Natural killer cell (primary cell): ENCODE results near the gene TSR1. TPM values are rescaled to one million over a fixed set of nuclear protein-coding genes. Genes with fewer than 3 reads are reported as not detected.

Experiments
- ATAC-seq, 3 donors: fragments of 150-1000 bp in 2 of 3; fragments of 200-7000 bp in 1 of 3; cut with Tn5 transposase; 1 replicate in 1 of 3; 2 replicates in 2 of 3; pipeline ENCODE4 v1.10.0; 2021; ENCODE audit warnings: mild to moderate bottlenecking in 2 of 3, moderate library complexity in 2 of 3
- DNase-seq, 2 donors: peaks; one replicate each; pipeline versions ENCODE4 v3.0.0 to v3.0.0-alpha.2; 2013 to 2021; ENCODE audit warnings: mixed read lengths in 1 of 2
- H3K27ac ChIP-seq: one replicate; pipeline ENCODE4 v1.5.1; 2013; ENCODE audit warnings: mild to moderate bottlenecking, low read length
- H3K27me3 ChIP-seq: one replicate; pipeline ENCODE4 v1.6.1; 2013; ENCODE audit warnings: low read length; ENCODE audit not compliant: control insufficient read depth, insufficient read depth
- H3K36me3 ChIP-seq: one replicate; pipeline ENCODE4 v1.6.1; 2013; ENCODE audit warnings: low read length; ENCODE audit not compliant: control insufficient read depth, insufficient read depth
- H3K4me1 ChIP-seq: one replicate; pipeline ENCODE4 v1.6.1; 2013; ENCODE audit warnings: low read length; ENCODE audit not compliant: control insufficient read depth, insufficient read depth
- H3K4me3 ChIP-seq: one replicate; pipeline ENCODE4 v1.5.1; 2013; ENCODE audit warnings: low read length
- H3K9me3 ChIP-seq: one replicate; pipeline ENCODE4 v1.6.1; 2013; ENCODE audit warnings: low read length; ENCODE audit not compliant: control insufficient read depth, insufficient read depth
- H3K27ac Mint-ChIP-seq, 2 donors: one replicate each; pipeline ENCODE4 v1.8.0; 2022; ENCODE audit warnings: mild to moderate bottlenecking in 2 of 2, mixed read lengths in 2 of 2, moderate library complexity in 1 of 2
- H3K27me3 Mint-ChIP-seq, 2 donors: one replicate each; pipeline ENCODE4 v1.8.0; 2022; ENCODE audit warnings: low read depth in 2 of 2, mixed read lengths in 2 of 2
- H3K36me3 Mint-ChIP-seq: one replicate; pipeline ENCODE4 v1.8.0; 2022; ENCODE audit warnings: mixed read lengths
- H3K4me1 Mint-ChIP-seq, 2 donors: one replicate each; pipeline ENCODE4 v1.8.0; 2022; ENCODE audit warnings: mixed read lengths in 2 of 2
- H3K4me3 Mint-ChIP-seq: one replicate; pipeline ENCODE4 v1.8.0; 2022; ENCODE audit warnings: mild to moderate bottlenecking, moderate library complexity, mixed read lengths
- H3K9me3 Mint-ChIP-seq, 2 donors: one replicate each; pipeline ENCODE4 v1.8.0; 2022; ENCODE audit warnings: mixed read lengths in 2 of 2
- WGBS: methylation state at CpG from one replicate; pipeline ENCODE4 v1.1.7; 2013; ENCODE audit warnings: missing lambda C conversion rate; ENCODE audit not compliant: insufficient coverage; 5-methylcytosine and 5-hydroxymethylcytosine counted together
- intact Hi-C: fragments of 100-400 bp; cut with micrococcal nuclease; formaldehyde crosslinking; loops from one replicate; pipeline ENCODE4 v1.14.2; 2022
- total RNA-seq, 4 donors: library from RNA; stranded (reverse); fragments of 120-200 nt in 1 of 4; gene quantifications; one replicate each; pipeline versions ENCODE4 v1.2.3 to v1.2.4, GENCODE V29; 2013 to 2022
- TF ChIP-seq, protein P1 (sequence below): fragments of 200-600 bp; IDR thresholded peaks from one replicate; pipeline ENCODE4 v1.8.0; 2022; ENCODE audit warnings: antibody characterized with exemption

TSR1 gene
- total RNA-seq, 3 donors from 2014 or later (not counting 1 experiment from before 2014, with no cell fraction given): 19.7 to 30.7 (median 29.0) TPM

DNA sequence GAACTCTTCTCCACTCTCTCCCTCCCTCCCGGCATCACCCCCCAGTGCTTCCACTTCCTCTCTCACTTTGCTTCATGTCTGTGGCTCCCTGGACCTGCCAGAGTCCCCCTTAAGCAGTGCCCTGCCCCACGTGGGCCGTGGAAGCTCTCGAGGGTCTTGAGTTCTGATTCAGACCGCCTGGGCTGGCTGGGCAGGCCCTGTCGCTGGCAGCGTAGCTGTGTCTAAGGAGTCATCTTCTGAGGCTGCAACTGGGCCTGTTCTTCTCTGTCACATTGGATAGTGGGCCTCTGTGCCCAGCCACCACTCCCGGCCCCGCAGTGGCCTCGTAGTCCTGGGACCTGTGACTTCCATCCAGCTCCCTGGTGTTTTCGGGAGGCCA lies 33.9 kb upstream of the TSR1 start:
- H3K4me1 Mint-ChIP-seq: no peaks in the 10 kb centered on the region
- H3K27me3 ChIP-seq: no peaks in the 10 kb centered on the region
- H3K27me3 Mint-ChIP-seq: no peaks in the 10 kb centered on the region
- H3K9me3 Mint-ChIP-seq: no peaks in the 10 kb centered on the region
- peaks cover 4% of the 10 kb centered on the region for H3K36me3 ChIP-seq
- ATAC-seq: no peak
- no peak for DNase-seq
- no peaks in the 10 kb centered on the region for H3K4me1 ChIP-seq
- 96% methylated on average over 11 of the region's 11 CpGs for WGBS
- TF ChIP-seq, protein P1, sequence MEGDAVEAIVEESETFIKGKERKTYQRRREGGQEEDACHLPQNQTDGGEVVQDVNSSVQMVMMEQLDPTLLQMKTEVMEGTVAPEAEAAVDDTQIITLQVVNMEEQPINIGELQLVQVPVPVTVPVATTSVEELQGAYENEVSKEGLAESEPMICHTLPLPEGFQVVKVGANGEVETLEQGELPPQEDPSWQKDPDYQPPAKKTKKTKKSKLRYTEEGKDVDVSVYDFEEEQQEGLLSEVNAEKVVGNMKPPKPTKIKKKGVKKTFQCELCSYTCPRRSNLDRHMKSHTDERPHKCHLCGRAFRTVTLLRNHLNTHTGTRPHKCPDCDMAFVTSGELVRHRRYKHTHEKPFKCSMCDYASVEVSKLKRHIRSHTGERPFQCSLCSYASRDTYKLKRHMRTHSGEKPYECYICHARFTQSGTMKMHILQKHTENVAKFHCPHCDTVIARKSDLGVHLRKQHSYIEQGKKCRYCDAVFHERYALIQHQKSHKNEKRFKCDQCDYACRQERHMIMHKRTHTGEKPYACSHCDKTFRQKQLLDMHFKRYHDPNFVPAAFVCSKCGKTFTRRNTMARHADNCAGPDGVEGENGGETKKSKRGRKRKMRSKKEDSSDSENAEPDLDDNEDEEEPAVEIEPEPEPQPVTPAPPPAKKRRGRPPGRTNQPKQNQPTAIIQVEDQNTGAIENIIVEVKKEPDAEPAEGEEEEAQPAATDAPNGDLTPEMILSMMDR: no peak
- no peaks in the 10 kb centered on the region for H3K9me3 ChIP-seq
- no peaks in the 10 kb centered on the region for H3K36me3 Mint-ChIP-seq
- H3K27ac ChIP-seq: no peak overlapping the region
- H3K4me3 ChIP-seq: no peak overlapping the region
- no peak overlapping the region for H3K27ac Mint-ChIP-seq
- no peak overlapping the region for H3K4me3 Mint-ChIP-seq
- intact Hi-C loops: no loop called here

DNA sequence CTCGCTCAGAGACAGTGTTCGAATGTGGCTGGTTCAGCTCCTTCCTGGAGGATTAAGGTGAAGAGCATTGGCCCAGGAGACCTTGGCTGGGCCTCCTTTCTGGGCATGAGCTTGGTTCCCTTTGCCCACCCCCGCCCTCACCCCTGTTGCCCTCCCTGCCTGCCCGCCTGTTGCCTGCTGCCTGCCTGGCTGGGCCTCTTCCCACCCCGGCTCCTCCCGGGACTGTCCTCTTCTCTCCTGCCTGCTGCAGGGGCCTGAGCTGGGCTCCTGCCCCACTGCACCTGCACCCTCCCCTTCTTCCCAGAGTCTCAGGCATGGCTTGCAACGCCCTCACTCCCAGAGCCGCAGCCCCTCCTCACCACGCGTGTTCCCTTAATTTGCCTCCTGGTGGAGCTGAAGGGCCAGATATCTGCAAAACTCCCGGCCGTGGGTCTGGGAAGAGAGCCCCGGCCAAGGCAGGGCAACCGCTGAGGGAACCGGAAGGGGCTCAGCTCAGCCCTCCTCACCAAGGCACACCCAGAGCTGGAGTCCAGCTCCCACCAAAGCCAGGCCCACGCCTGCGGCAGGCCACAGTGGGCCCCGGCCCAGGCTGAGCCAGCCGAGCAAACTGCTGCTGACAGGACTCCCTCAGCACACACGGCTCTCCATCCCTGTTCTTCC lies 33.4 kb upstream of the TSR1 start:
- Mint-ChIP-seq H3K36me3 (no peaks in the 10 kb centered on the region), H3K4me1 (no peaks in the 10 kb centered on the region), H3K4me3 (no peak overlapping the region), H3K9me3 (no peaks in the 10 kb centered on the region), H3K27ac (no peak overlapping the region), H3K27me3 (no peaks in the 10 kb centered on the region)
- TF ChIP-seq, protein P1: no peak
- intact Hi-C loops: no loop called here
- WGBS: 92% methylated on average over 20 of the region's 20 CpGs
- Histone ChIP-seq H3K27ac (no peak overlapping the region), H3K4me3 (no peak overlapping the region), H3K9me3 (no peaks in the 10 kb centered on the region), H3K36me3 (peaks cover 6% of the 10 kb centered on the region), H3K27me3 (no peaks in the 10 kb centered on the region), H3K4me1 (no peaks in the 10 kb centered on the region)
- no peak for DNase-seq
- no peak for ATAC-seq

DNA sequence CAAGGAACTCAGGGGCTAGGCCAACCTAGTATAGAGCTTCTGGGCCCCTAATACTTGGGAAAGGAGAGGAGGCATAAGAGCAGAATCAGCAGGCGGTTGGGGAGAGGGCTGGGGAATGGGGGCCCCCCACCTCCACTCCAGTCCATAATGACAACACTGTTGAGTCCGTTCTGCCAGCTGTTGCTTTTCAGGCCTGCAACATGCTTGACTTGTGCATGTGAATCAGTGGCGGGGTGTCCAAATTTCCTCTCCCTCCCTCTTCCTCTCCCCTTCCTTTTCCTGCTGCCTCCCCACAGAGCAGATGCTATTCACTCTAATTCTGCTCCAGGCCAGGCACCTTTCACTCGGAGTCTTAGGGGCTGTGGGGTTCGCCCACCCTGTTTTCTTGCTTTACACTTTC lies 32.8 kb upstream of the TSR1 start:
- DNase-seq (no peak), ATAC-seq (no peak)
- no peaks in the 10 kb centered on the region for H3K4me1 ChIP-seq
- no peak overlapping the region for H3K4me3 Mint-ChIP-seq
- intact Hi-C loops: no loop called here
- H3K27me3 Mint-ChIP-seq: no peaks in the 10 kb centered on the region
- no peaks in the 10 kb centered on the region for H3K9me3 ChIP-seq
- TF ChIP-seq, protein P1: no peak
- H3K27ac Mint-ChIP-seq: no peak overlapping the region
- 89% methylated on average over 5 of the region's 5 CpGs for WGBS
- no peaks in the 10 kb centered on the region for H3K36me3 Mint-ChIP-seq
- H3K9me3 Mint-ChIP-seq: no peaks in the 10 kb centered on the region
- no peak overlapping the region for H3K27ac ChIP-seq
- no peaks in the 10 kb centered on the region for H3K27me3 ChIP-seq
- H3K36me3 ChIP-seq: peaks cover 6% of the 10 kb centered on the region
- H3K4me3 ChIP-seq: no peak overlapping the region
- H3K4me1 Mint-ChIP-seq: no peaks in the 10 kb centered on the region

DNA sequence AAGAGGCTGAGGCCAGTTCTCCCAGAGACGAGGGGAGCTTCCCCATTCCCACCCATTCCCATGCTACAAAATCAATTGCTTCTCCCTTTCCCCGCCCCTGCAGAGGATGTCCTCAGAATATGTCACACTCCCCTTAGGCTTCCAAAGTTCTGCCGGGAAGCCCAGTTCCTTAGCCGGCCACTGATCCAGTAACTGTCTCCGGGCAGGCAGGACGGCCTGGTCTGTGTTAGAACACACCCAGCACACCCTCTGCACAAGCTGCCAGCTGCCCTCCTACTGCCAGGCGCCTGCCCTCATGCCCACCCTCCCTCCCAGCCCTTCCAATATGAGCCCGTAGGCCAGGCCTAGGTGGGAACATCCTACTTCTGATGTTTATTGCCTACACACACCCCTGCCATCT lies 32.1 kb upstream of the TSR1 start:
- no peaks in the 10 kb centered on the region for H3K4me1 Mint-ChIP-seq
- Histone ChIP-seq H3K27me3 (no peaks in the 10 kb centered on the region), H3K4me1 (no peaks in the 10 kb centered on the region), H3K27ac (no peak overlapping the region), H3K4me3 (no peak overlapping the region), H3K9me3 (no peaks in the 10 kb centered on the region), H3K36me3 (peaks cover 9% of the 10 kb centered on the region)
- H3K36me3 Mint-ChIP-seq: no peaks in the 10 kb centered on the region
- no peaks in the 10 kb centered on the region for H3K27me3 Mint-ChIP-seq
- 97% methylated on average over 7 of the region's 8 CpGs for WGBS
- TF ChIP-seq, protein P1: no peak
- H3K27ac Mint-ChIP-seq: no peak overlapping the region
- no peaks in the 10 kb centered on the region for H3K9me3 Mint-ChIP-seq
- no peak for ATAC-seq
- intact Hi-C loops: no loop called here
- DNase-seq: no peak
- no peak overlapping the region for H3K4me3 Mint-ChIP-seq
